Esophagus muscularis mucosa (tissue), 4 donors: Measurements from ENCODE around the gene SPHKAP. TPM values are rescaled to one million over a fixed set of nuclear protein-coding genes. Genes with fewer than 3 reads are reported as not detected.

Experiments
- DNase-seq: peaks from one replicate; pipeline ENCODE4 v3.0.0-alpha.2; 2017; ENCODE audit errors: extremely low spot score
- H3K27ac ChIP-seq, 4 donors: fragments of 200-600 bp; sonication (generic); replicated peaks in 1 of 4; 1 replicate in 3 of 4; 2 replicates in 1 of 4; pipeline ENCODE4 v1.5.1; 2016 to 2019; ENCODE audit warnings: mild to moderate bottlenecking in 1 of 4
- H3K27me3 ChIP-seq, 4 donors: fragments of 200-600 bp; sonication (generic); one replicate each; pipeline versions ENCODE4 v1.5.1 to v1.6.0; 2016 to 2019
- H3K36me3 ChIP-seq, 4 donors: fragments of 200-600 bp; sonication (generic); one replicate each; pipeline ENCODE4 v1.5.1; 2016 to 2019
- H3K4me1 ChIP-seq, 4 donors: fragments of 200-600 bp; sonication (generic); one replicate each; pipeline ENCODE4 v1.5.1; 2016 to 2019
- H3K4me3 ChIP-seq, 4 donors: fragments of 200-600 bp; sonication (generic); 1 replicate in 2 of 4; 2 replicates in 2 of 4; pipeline ENCODE4 v1.5.1; 2016 to 2019; ENCODE audit warnings: mild to moderate bottlenecking in 4 of 4, moderate library complexity in 1 of 4
- H3K9me3 ChIP-seq, 4 donors: fragments of 200-600 bp; sonication (generic); 1 replicate in 3 of 4; 2 replicates in 1 of 4; pipeline ENCODE4 v1.5.1; 2016 to 2019
- CTCF ChIP-seq, 3 experiments: fragments of 200-600 bp in 2 of 3; fragments of 450-650 bp in 1 of 3; sonication (generic) in 2 of 3; IDR thresholded peaks; one replicate each; pipeline ENCODE4 v1.5.1; 2017 to 2019; ENCODE audit warnings: antibody characterized with exemption in 3 of 3, mild to moderate bottlenecking in 2 of 3, moderate library complexity in 1 of 3
- EP300 ChIP-seq: sonication (generic); formaldehyde crosslinking; IDR thresholded peaks from one replicate; pipeline ENCODE4 v1.6.1; 2017; ENCODE audit warnings: antibody characterized with exemption
- POLR2A ChIP-seq: fragments of 450-650 bp; IDR thresholded peaks from one replicate; pipeline ENCODE4 v1.6.1; 2017; ENCODE audit warnings: antibody characterized with exemption, moderate library complexity, mild to moderate bottlenecking, low read depth
- POLR2AphosphoS5 ChIP-seq, 2 donors: sonication (generic); formaldehyde crosslinking; IDR thresholded peaks; one replicate each; pipeline ENCODE4 v1.6.1; 2017; ENCODE audit warnings: antibody characterized with exemption in 2 of 2
- WGBS: methylation state at CpG from one replicate; pipeline ENCODE4 v1.1.5; 2018; 5-methylcytosine and 5-hydroxymethylcytosine counted together
- intact Hi-C: fragments of 100-400 bp; cut with DNase I; formaldehyde crosslinking; loops from one replicate; pipeline ENCODE4 v1.15.1; 2023
- total RNA-seq, 4 donors: library from RNA; depleted of rRNA; stranded (reverse); fragments of >200 nt; gene quantifications; one replicate each; pipeline versions ENCODE4 v1.1.0 to v1.2.1, GENCODE V29; 2016

The SPHKAP gene
- total RNA-seq, 4 donors from 2014 or later = 0.40 to 0.83 (median 0.47) TPM

- H3K4me1 ChIP-seq = no peaks in the 10 kb centered on the region
- H3K27ac ChIP-seq = no peak overlapping the region
Measured at GRCh38 chr2:228064796-228065315, 116.6 kb downstream of the SPHKAP start.

GRCh38 chr2:228064024-228064423, 117.5 kb downstream of the SPHKAP start:
- H3K36me3 ChIP-seq = no peaks in the 10 kb centered on the region
- TF ChIP-seq EP300 (no peak), POLR2AphosphoS5 (IDR thresholded peaks at IDR 0.05) (no peak), CTCF (IDR thresholded peaks at IDR 0.05) (no peak), POLR2A (no peak)
- no peaks in the 10 kb centered on the region for H3K9me3 ChIP-seq
- intact Hi-C loops = no loop called here
- no peak overlapping the region for H3K4me3 ChIP-seq
- H3K27ac ChIP-seq = no peak overlapping the region
- WGBS = 62% methylated on average over 4 of the region's 4 CpGs
- no peaks in the 10 kb centered on the region for H3K4me1 ChIP-seq
- no peak for DNase-seq
- no peaks in the 10 kb centered on the region for H3K27me3 ChIP-seq

More at GRCh38 chr2:228064796-228065315, 116.6 kb downstream of the SPHKAP start:
- intact Hi-C loops = no loop called here
- no peak overlapping the region for H3K4me3 ChIP-seq
- no peaks in the 10 kb centered on the region for H3K9me3 ChIP-seq
- H3K36me3 ChIP-seq = no peaks in the 10 kb centered on the region
- no peaks in the 10 kb centered on the region for H3K27me3 ChIP-seq
- no peak for DNase-seq
- TF ChIP-seq POLR2A (no peak), EP300 (no peak), POLR2AphosphoS5 (IDR thresholded peaks at IDR 0.05) (no peak), CTCF (IDR thresholded peaks at IDR 0.05) (no peak)

GRCh38 chr2:228063558-228063957, 117.9 kb downstream of the SPHKAP start:
- no peaks in the 10 kb centered on the region for H3K4me1 ChIP-seq
- no peak overlapping the region for H3K27ac ChIP-seq
- intact Hi-C loops = no loop called here
- DNase-seq = no peak
- H3K27me3 ChIP-seq = no peaks in the 10 kb centered on the region
- H3K9me3 ChIP-seq = no peaks in the 10 kb centered on the region
- H3K36me3 ChIP-seq = no peaks in the 10 kb centered on the region
- 56% methylated on average over 1 of the region's 1 CpG for WGBS
- no peak overlapping the region for H3K4me3 ChIP-seq
- TF ChIP-seq POLR2AphosphoS5 (IDR thresholded peaks at IDR 0.05) (no peak), EP300 (no peak), POLR2A (no peak), CTCF (IDR thresholded peaks at IDR 0.05) (no peak)

GRCh38 chr2:228059735-228060134, 121.8 kb downstream of the SPHKAP start:
- H3K27ac ChIP-seq = no peak overlapping the region

More at GRCh38 chr2:228059735-228060134, 121.8 kb downstream of the SPHKAP start:
- H3K4me1 ChIP-seq = no peaks in the 10 kb centered on the region
- no peak for DNase-seq
- TF ChIP-seq EP300 (no peak), POLR2AphosphoS5 (IDR thresholded peaks at IDR 0.05) (no peak), CTCF (IDR thresholded peaks at IDR 0.05) (no peak), POLR2A (no peak)
- intact Hi-C loops = no loop called here
- H3K36me3 ChIP-seq = no peaks in the 10 kb centered on the region
- WGBS = 100% methylated on average over 2 of the region's 2 CpGs
- no peaks in the 10 kb centered on the region for H3K9me3 ChIP-seq
- H3K4me3 ChIP-seq = no peak overlapping the region
- no peaks in the 10 kb centered on the region for H3K27me3 ChIP-seq
